ENCODE measurements around the gene TBX2.

TBX2 gene

GRCh38 chr17:61387511-61388305 is 11.9 kb upstream of the TBX2 start:
- no peak for DNase-seq (ENCODE audit: low read depth in 2 of 2)

- no peak for DNase-seq (ENCODE audit: low read depth in 2 of 2)
These were observed 10.9 kb upstream of the TBX2 start for GRCh38 chr17:61388561-61389356.

- peak in 1 of 2 donors; percentile 35 for DNase-seq (ENCODE audit: low read depth in 2 of 2)
These were observed 9.8 kb upstream of the TBX2 start for GRCh38 chr17:61389670-61390478.

GRCh38 chr17:61390479-61390791 is 9.2 kb upstream of the TBX2 start:
- no peak for DNase-seq (ENCODE audit: low read depth in 2 of 2)

- no peak for DNase-seq (ENCODE audit: low read depth in 2 of 2)
These were observed 7.9 kb upstream of the TBX2 start for GRCh38 chr17:61391595-61392291.

- DNase-seq (ENCODE audit: low read depth in 2 of 2) = no peak
These were observed 7.0 kb upstream of the TBX2 start for GRCh38 chr17:61392679-61393078.

GRCh38 chr17:61393550-61393903 is 6.1 kb upstream of the TBX2 start:
- DNase-seq (ENCODE audit: low read depth in 2 of 2) = no peak

- DNase-seq (ENCODE audit: low read depth in 2 of 2) = no peak
These were observed 5.6 kb upstream of the TBX2 start for GRCh38 chr17:61393904-61394629.

GRCh38 chr17:61394630-61395408 is 4.8 kb upstream of the TBX2 start:
- no peak for DNase-seq (ENCODE audit: low read depth in 2 of 2)

- DNase-seq (ENCODE audit: low read depth in 2 of 2) = no peak
These were observed 4.1 kb upstream of the TBX2 start for GRCh38 chr17:61395409-61395982.

- no peak for DNase-seq (ENCODE audit: low read depth in 2 of 2)
These were observed 3.6 kb upstream of the TBX2 start for GRCh38 chr17:61395983-61396585.

GRCh38 chr17:61396586-61397085 is 3.0 kb upstream of the TBX2 start:
- no peak for DNase-seq (ENCODE audit: low read depth in 2 of 2)

- no peak for DNase-seq (ENCODE audit: low read depth in 2 of 2)
These were observed 2.4 kb upstream of the TBX2 start for GRCh38 chr17:61397086-61397842.

GRCh38 chr17:61398721-61399130 is 917 bp upstream of the TBX2 start:
- DNase-seq (ENCODE audit: low read depth in 2 of 2) = no peak

GRCh38 chr17:61400066-61400716 is 548 bp downstream of the TBX2 start:
- DNase-seq (ENCODE audit: low read depth in 2 of 2) = no peak

GRCh38 chr17:61400717-61401388 is 1.2 kb downstream of the TBX2 start:
- DNase-seq (ENCODE audit: low read depth in 2 of 2) = no peak

GRCh38 chr17:61401389-61402072 is 1.9 kb downstream of the TBX2 start:
- DNase-seq (ENCODE audit: low read depth in 2 of 2) = no peak

Data from activated CD4-positive, alpha-beta T cell treated with anti-CD3 and anti-CD28 coated beads for 24 hours (primary cell).